Rectal smooth muscle tissue (tissue), 1 donor: ENCODE data around the gene INPP1.

Experiments
- H3K27ac ChIP-seq: one replicate; pipeline ENCODE4 v1.7.0; 2013; ENCODE audit warnings: low read depth, low read length, inconsistent platforms
- H3K27me3 ChIP-seq: one replicate; pipeline ENCODE4 v1.7.0; 2013; ENCODE audit warnings: low read length; ENCODE audit not compliant: control insufficient read depth, insufficient read depth
- H3K36me3 ChIP-seq: one replicate; pipeline ENCODE4 v1.7.0; 2013; ENCODE audit warnings: low read length; ENCODE audit not compliant: control insufficient read depth, insufficient read depth
- H3K4me1 ChIP-seq: one replicate; pipeline ENCODE4 v1.7.0; 2013; ENCODE audit warnings: low read length; ENCODE audit not compliant: control insufficient read depth, insufficient read depth
- H3K4me3 ChIP-seq: one replicate; pipeline ENCODE4 v1.7.0; 2013; ENCODE audit warnings: low read length
- H3K9ac ChIP-seq: one replicate; pipeline ENCODE4 v1.7.0; 2013; ENCODE audit warnings: low read length

INPP1 gene

DNA sequence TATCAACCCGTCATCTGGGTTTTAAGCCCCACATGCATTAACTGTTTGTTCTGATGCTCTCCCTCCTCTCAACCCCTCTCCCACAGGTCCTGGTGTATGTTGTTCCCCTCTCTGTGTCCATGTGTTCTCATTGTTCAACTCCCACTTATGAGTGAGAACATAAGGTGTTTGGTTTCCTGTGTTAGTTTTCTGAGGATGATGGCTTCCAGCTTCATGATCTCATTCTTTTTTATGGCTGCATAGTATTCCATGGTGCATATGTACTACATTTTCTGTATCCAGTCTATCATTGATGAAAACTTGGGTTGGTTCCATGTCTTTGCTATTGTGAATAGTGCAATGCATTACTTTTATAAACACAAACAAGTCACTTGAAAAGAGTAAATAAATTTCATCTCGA lies 7.0 kb upstream of the INPP1 start:
- Histone ChIP-seq H3K4me1 (no peaks in the 10 kb centered on the region), H3K36me3 (no peaks in the 10 kb centered on the region), H3K27ac (no peak overlapping the region)

DNA sequence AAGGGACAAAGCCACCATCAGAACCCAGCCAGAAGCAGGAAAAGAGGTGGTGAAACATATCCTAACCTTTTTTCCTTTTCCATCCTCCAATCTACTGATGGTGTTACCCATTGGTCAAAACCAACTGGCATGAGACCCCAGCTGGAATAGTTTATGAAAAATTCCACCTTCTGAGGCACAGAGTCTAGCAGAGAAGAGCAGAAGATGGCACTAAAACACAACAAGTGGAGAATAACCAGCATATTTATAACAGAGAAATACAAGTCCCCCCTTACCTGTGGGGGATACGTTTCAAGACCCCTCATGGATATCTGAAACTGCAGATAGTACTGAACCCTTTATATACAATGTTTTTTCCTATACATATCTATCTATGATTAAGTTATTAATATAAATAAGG lies 4.9 kb upstream of the INPP1 start:
- no peaks in the 10 kb centered on the region for H3K27me3 ChIP-seq
- no peak overlapping the region for H3K9ac ChIP-seq
- no peaks in the 10 kb centered on the region for H3K4me1 ChIP-seq
- H3K4me3 ChIP-seq = no peak overlapping the region
- no peak overlapping the region for H3K27ac ChIP-seq
- no peaks in the 10 kb centered on the region for H3K36me3 ChIP-seq

More for the DNA sequence above, 7.0 kb upstream of the INPP1 start:
- no peaks in the 10 kb centered on the region for H3K27me3 ChIP-seq
- no peak overlapping the region for H3K4me3 ChIP-seq
- no peak overlapping the region for H3K9ac ChIP-seq

DNA sequence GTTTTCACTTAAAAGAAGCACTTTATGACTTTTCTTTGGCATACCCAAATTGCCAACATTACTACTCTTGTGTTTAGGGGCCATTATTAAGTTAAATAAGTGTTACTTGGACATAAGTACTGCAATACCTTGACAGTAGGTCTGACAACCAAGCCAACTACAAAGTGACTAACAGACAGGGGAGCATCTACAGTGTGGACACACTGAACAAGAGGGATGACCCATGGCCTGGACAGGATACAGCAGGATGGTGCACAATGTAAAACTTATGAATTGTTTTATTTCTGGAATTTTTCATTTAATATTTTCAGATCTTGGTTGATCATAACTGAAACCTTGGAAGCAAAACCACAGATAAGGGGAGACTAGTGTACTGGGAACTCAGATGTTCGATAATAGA lies 4.0 kb upstream of the INPP1 start:
- no peak overlapping the region for H3K27ac ChIP-seq
- no peaks in the 10 kb centered on the region for H3K27me3 ChIP-seq
- peaks cover under 1% of the 10 kb centered on the region for H3K4me1 ChIP-seq
- H3K36me3 ChIP-seq = no peaks in the 10 kb centered on the region
- no peak overlapping the region for H3K4me3 ChIP-seq
- H3K9ac ChIP-seq = no peak overlapping the region

DNA sequence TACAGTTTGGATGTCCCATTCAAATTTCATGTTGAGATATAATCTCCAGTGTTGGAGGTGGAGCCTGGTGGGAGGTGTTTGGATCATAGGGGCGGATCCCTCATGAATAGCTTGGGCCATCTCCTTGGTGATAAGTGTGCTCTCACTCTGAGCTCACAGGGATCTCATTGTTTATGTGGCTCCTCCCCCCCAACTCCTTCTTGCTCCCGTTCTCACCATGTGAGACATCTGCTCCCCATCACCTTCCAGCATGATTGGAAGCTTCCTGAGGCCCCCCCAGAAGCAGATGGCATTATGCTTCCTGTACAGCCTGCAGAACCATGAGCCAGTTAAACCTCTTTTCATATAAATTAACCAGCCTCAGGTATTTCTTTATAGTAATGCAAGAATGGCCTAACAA lies 3.0 kb upstream of the INPP1 start:
- Histone ChIP-seq H3K4me3 (no peak overlapping the region), H3K27ac (no peak overlapping the region), H3K36me3 (no peaks in the 10 kb centered on the region), H3K4me1 (peaks cover 5% of the 10 kb centered on the region), H3K27me3 (no peaks in the 10 kb centered on the region), H3K9ac (no peak overlapping the region)

DNA sequence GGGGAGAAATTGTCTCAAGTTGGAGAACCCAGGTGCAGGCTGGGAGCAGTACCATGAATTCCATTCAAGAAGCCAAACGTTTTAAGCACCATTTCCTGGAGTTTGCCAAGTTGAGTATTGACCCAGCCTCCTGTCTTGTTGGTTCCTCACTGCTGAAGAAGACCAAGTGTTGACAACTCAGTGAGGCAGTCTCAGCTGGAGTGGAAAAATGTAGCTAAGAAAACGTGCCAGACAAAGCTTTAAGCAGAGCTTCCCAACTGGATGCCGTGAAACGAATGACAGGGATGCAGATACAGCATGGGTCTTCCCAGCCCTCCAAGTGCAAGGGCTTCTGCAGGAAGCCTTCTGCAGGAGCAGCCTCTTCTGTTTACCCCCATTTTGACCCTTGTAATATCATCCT lies 778 bp upstream of the INPP1 start:
- H3K36me3 ChIP-seq = no peaks in the 10 kb centered on the region
- H3K9ac ChIP-seq = no peak overlapping the region
- H3K27ac ChIP-seq = peak overlapping the region; percentile 94
- no peak overlapping the region for H3K4me3 ChIP-seq
- H3K27me3 ChIP-seq = no peaks in the 10 kb centered on the region
- H3K4me1 ChIP-seq = peaks cover 6% of the 10 kb centered on the region

DNA sequence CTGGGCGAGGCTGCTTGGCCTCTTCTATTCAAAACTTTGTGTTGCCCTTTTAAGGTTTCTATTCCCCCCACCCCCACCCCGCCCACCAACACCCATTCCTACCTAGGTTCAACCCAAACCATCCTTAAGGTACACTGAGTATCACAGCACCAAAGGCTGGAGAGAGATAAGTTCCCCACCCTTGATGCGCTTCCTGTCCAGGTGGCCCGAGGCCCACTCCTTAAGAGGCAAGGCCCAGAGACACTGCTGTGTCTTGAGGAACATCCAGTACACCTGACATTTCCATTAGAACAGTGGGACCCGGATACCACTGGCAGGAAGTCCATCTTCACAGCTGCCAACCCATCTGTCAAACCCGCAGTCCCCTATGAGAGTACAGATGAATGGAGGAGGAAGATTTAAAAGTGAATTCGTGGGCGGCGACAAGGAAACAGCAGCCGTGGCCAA lies 277 bp upstream of the INPP1 start:
- Histone ChIP-seq H3K4me3 (peak overlapping the region; percentile 93), H3K36me3 (no peaks in the 10 kb centered on the region), H3K9ac (no peak overlapping the region), H3K27me3 (no peaks in the 10 kb centered on the region), H3K4me1 (peaks cover 6% of the 10 kb centered on the region), H3K27ac (peak overlapping the region; percentile 94)

DNA sequence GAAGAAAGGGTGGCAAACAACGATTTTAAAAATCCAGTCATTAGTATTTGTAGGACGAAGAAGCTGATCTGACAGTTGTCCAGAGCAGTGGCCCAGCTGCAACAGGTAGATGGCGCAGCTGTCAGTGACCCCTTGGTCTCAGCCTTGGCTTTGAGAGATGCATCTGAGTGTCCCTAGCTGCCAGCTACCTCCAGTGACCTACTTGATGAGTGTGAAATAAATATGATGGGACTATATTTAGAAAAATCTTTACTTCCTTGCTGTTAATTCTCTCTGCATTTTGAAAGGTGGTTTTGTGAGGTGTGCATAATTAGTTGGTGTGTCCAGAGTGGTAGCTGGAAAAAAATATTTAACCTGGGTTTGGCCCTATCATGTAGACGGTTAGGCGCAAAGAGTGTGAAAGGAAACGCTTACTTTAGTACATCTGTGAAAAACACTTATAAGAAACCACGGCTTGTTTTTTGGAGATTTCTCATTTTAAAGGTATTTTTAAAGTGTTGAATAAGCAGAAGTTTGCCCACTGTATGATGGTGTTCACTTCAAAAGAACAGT lies 963 bp downstream of the INPP1 start:
- Histone ChIP-seq H3K4me3 (peak overlapping the region; percentile 93), H3K36me3 (no peaks in the 10 kb centered on the region), H3K4me1 (peaks cover 6% of the 10 kb centered on the region), H3K27me3 (no peaks in the 10 kb centered on the region), H3K27ac (peak overlapping the region; percentile 94), H3K9ac (peak overlapping the region; percentile 73)

DNA sequence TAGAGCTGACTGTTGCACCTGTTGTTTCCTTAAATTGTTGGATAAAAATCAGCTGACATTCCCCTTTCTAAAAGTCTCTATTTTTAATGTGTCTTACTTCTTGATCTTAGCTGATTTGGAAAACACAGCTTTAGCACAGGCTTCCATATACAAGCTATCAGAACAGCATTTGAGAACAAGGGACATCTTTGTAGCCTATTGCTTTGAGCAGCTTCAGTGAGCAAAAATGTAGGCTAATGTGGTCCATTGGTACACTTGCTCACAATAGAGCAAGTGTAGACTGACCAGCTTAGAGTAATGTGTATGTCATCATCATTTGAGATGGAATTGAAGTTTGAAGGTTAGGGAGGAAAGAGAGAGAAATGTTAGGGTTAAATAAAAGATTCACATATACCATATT lies 7.0 kb downstream of the INPP1 start:
- H3K4me1 ChIP-seq = peaks cover 2% of the 10 kb centered on the region
- H3K27me3 ChIP-seq = no peaks in the 10 kb centered on the region
- no peak overlapping the region for H3K9ac ChIP-seq
- H3K36me3 ChIP-seq = peaks cover 2% of the 10 kb centered on the region
- no peak overlapping the region for H3K4me3 ChIP-seq
- no peak overlapping the region for H3K27ac ChIP-seq

DNA sequence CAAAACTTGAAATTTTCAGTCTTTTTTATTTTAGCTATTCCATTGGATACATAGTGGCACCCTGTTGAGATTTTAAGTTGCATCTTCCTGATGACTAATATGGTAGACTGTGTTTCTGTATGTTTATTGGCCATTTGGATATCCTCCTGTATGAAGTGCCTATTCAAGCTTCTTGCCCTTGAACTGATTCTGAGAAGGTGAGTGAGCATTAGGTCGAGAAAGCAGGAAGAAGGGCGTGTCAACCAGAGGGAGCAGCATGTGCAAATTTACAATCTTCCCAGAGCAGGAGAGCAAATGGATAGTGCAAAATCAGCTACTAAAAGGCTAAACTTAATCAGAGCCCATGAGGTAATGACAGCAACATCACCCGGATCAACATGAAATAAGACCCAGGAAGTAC lies 8.6 kb downstream of the INPP1 start:
- no peak overlapping the region for H3K4me3 ChIP-seq
- H3K27me3 ChIP-seq = no peaks in the 10 kb centered on the region
- H3K9ac ChIP-seq = no peak overlapping the region
- H3K36me3 ChIP-seq = peaks cover 2% of the 10 kb centered on the region
- H3K4me1 ChIP-seq = peaks cover 7% of the 10 kb centered on the region
- no peak overlapping the region for H3K27ac ChIP-seq

DNA sequence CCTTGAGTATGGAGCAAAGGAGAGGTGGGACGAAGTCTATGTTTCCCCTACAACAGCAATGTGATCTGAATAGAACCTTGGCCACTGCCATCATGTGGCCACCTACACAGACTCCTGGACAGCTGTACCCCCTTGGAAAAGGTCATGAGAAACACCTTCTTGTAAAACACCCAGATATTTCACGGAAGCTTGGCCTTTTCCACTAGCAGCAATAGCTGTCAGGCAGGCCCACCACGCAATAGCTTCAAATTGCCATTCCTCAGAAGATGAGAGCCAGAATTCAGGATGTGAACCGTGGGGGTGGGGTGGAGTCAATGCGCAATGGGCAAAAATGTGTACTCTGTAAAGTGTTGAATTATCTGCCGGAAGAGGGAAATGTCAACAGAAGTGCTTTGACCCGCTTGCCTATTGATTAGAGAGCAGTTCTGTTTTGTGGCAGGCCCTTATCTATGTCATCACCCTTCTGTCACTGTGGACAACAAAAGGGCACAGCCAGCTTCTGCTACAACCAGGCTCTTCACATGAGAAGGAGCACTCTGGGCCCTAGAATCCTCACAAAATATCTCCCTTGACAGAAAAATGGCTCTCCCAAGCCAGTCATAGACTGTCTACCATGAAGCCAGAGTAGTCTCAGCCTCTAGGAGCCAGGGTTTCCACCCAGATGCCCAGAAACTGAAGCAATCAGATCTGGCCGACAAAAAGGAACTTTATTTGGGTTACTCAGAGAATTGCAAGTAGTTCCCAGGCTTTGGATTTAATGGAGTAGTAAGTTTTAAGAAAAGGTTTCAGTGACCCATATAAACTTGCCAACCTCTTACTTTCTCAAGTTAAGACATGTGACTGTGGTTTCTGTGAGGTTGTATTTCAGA lies 9.5 kb downstream of the INPP1 start:
- no peak overlapping the region for H3K4me3 ChIP-seq
- peaks cover 2% of the 10 kb centered on the region for H3K36me3 ChIP-seq
- no peaks in the 10 kb centered on the region for H3K27me3 ChIP-seq
- H3K27ac ChIP-seq = peak overlapping the region; percentile 36
- H3K9ac ChIP-seq = no peak overlapping the region
- peaks cover 10% of the 10 kb centered on the region for H3K4me1 ChIP-seq

DNA sequence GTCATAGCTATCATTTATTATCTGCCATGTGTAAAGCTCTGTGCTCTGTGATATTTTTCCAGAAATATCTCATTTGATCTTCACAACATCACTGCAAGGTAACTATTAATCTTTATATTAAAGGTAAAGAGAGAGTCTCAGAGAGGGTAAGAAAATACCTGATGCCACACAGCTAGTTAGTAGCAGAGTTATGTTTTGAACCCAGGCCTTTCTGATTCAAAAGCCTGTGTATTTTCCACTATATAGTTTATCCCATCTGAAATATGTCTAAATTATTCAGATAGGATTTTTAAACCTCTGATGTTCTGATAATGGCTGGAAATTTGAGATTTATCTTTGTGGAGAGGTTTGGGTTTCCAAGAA lies 10.1 kb downstream of the INPP1 start:
- peak overlapping the region; percentile 36 for H3K27ac ChIP-seq
- H3K9ac ChIP-seq = no peak overlapping the region
- peaks cover 2% of the 10 kb centered on the region for H3K36me3 ChIP-seq

DNA sequence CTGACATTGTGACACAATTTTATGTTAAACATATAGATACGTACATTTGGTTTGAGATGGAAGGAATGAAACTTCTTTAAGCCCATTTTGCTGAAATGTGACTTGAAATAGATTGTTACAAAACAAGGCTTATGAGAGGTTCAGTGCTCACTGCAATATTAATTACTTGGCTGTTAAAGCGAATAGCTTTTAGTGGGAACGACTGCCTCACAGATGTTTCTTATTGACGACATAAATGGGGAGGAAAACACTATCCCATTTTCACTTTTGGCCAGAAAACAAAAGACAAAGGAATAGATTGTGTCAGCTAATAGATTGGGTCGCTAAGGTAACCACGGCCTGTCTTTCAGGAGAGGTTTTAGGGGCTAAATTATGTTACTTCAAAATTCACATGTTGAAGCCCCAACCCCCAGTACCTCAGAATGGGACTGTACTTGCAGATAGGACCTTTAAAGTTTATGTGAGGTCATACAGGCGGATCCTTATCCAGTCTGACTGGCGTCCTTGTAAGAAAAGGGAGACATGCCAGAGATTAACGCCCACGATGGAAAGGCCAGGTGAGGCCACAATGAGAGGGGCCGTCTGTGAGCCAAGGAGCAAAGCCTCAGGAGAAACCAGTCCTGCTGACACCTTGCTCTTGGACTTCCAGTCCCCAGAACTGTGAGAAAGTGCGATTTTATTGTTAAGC lies 10.8 kb downstream of the INPP1 start:
- peak overlapping the region; percentile 14 for H3K27ac ChIP-seq

More for the DNA sequence above, 10.1 kb downstream of the INPP1 start:
- H3K4me1 ChIP-seq = peaks cover 11% of the 10 kb centered on the region
- no peak overlapping the region for H3K4me3 ChIP-seq
- H3K27me3 ChIP-seq = no peaks in the 10 kb centered on the region

More for the DNA sequence above, 10.8 kb downstream of the INPP1 start:
- Histone ChIP-seq H3K9ac (no peak overlapping the region), H3K27me3 (no peaks in the 10 kb centered on the region), H3K4me3 (no peak overlapping the region), H3K36me3 (peaks cover 2% of the 10 kb centered on the region), H3K4me1 (peaks cover 15% of the 10 kb centered on the region)
